Uterus (tissue), 2 donors: ENCODE results near the gene ATXN7L1.

Source experiments
- CTCF ChIP-seq, 4 experiments: fragments of 200-600 bp in 2 of 4; fragments of 450-650 bp in 2 of 4; sonication (generic) in 2 of 4; IDR thresholded peaks; one replicate each; pipeline ENCODE4 v1.5.1; 2016 to 2019; ENCODE audit warnings: antibody characterized with exemption in 4 of 4, mild to moderate bottlenecking in 2 of 4, moderate library complexity in 1 of 4
- POLR2A ChIP-seq, 2 donors: fragments of 450-650 bp; IDR thresholded peaks; one replicate each; pipeline ENCODE4 v1.6.1; 2016; ENCODE audit warnings: antibody characterized with exemption in 2 of 2, mild to moderate bottlenecking in 1 of 2, moderate library complexity in 1 of 2

GRCh38 chr7:105675934-105676371 is 200.4 kb downstream of the ATXN7L1 start:
- no peak for TF ChIP-seq CTCF (IDR thresholded peaks at IDR 0.05)
- TF ChIP-seq POLR2A (IDR thresholded peaks at IDR 0.05): no peak
